OCI-LY7 (cell line): ENCODE results near the gene CHST11. TPM values are rescaled to one million over a fixed set of nuclear protein-coding genes. Genes with fewer than 3 reads are reported as not detected.
A peak's percentile ranks its signal among the peaks of the same experiment; 100 is the strongest.

Experiments
- BruUV-seq: library from RNA; stranded (reverse); fragments of 400-500 nt; replicated peaks from 2 replicates; lab custom pipeline; 2021; lab: Mats Ljungman, UMichigan
- CTCF ChIA-PET: fragments of 300-600 bp; sonication (Branson Sonifier 250); formaldehyde crosslinking; loops from one replicate; lab custom pipeline; 2022; ENCODE audit warnings: antibody characterized with exemption; ENCODE audit not compliant: unreplicated experiment; lab: Charles Lee
- POLR2A ChIA-PET: fragments of 300-600 bp; sonication (Branson Sonifier 250); formaldehyde crosslinking; loops from one replicate; lab custom pipeline; 2022; ENCODE audit warnings: antibody characterized with exemption; lab: Charles Lee
- DNase-seq: peaks from one replicate; pipeline ENCODE4 v3.0.0-alpha.2; 2015; ENCODE audit warnings: low spot score
- H2AFZ ChIP-seq: fragments of 200-600 bp; sonication (generic), shearing (Covaris generic); 2 replicates; pipeline ENCODE4 v1.6.1; 2014; ENCODE audit warnings: mild to moderate bottlenecking, antibody characterized with exemption, low read length, moderate library complexity
- H3K27ac ChIP-seq: fragments of 200-600 bp; sonication (generic); 2 replicates; pipeline ENCODE4 v1.5.1; 2014; ENCODE audit warnings: mixed run types, low read depth, mild to moderate bottlenecking, moderate library complexity, low read length, inconsistent platforms; ENCODE audit not compliant: poor library complexity, severe bottlenecking
- H3K36me3 ChIP-seq: fragments of 200-600 bp; sonication (generic); 2 replicates; pipeline ENCODE4 v1.6.1; 2014; ENCODE audit warnings: mild to moderate bottlenecking, antibody characterized with exemption, low read length, moderate library complexity, mixed read lengths; ENCODE audit not compliant: insufficient read depth
- H3K4me1 ChIP-seq: fragments of 200-600 bp; sonication (generic); 2 replicates; pipeline ENCODE4 v1.5.1; 2014; ENCODE audit warnings: mild to moderate bottlenecking, low read length; ENCODE audit not compliant: insufficient read depth, poor library complexity, severe bottlenecking
- H3K4me2 ChIP-seq: fragments of 200-600 bp; sonication (generic); 2 replicates; pipeline ENCODE4 v1.6.1; 2014; ENCODE audit warnings: mild to moderate bottlenecking, low read length
- H3K4me3 ChIP-seq: fragments of 200-600 bp; sonication (generic); 2 replicates; pipeline ENCODE4 v1.5.1; 2014; ENCODE audit warnings: mild to moderate bottlenecking, low read depth, low read length; ENCODE audit not compliant: poor library complexity, severe bottlenecking
- H3K79me2 ChIP-seq: fragments of 200-600 bp; sonication (generic); 2 replicates; pipeline ENCODE4 v1.6.1; 2016; ENCODE audit warnings: low read depth, mild to moderate bottlenecking, low read length, moderate library complexity, mixed read lengths; ENCODE audit not compliant: insufficient read depth
- H3K9me2 ChIP-seq: fragments of 200-600 bp; sonication (generic); 2 replicates; pipeline ENCODE4 v1.6.1; 2016; ENCODE audit warnings: mild to moderate bottlenecking, low read length, mixed read lengths; ENCODE audit not compliant: insufficient read depth
- H3K9me3 ChIP-seq: fragments of 200-600 bp; sonication (generic); 2 replicates; pipeline ENCODE4 v1.6.1; 2014; ENCODE audit warnings: mild to moderate bottlenecking, mixed run types, low read length, mixed read lengths
- H4K20me1 ChIP-seq: fragments of 200-600 bp; sonication (generic); 2 replicates; pipeline ENCODE4 v1.6.1; 2014; ENCODE audit warnings: mild to moderate bottlenecking, antibody characterized with exemption, low read length, moderate library complexity, mixed read lengths; ENCODE audit not compliant: insufficient read depth
- EZH2phosphoT487 ChIP-seq: fragments of 200-600 bp; sonication (generic); IDR thresholded peaks from 2 replicates; pipeline ENCODE4 v1.6.1; 2018; ENCODE audit warnings: low read depth, borderline replicate concordance, mild to moderate bottlenecking, mixed run types, antibody characterized with exemption, low read length, moderate library complexity, mixed read lengths
- intact Hi-C: fragments of 100-400 bp; cut with micrococcal nuclease; formaldehyde crosslinking; loops from one replicate; pipeline ENCODE4 v1.10.0; 2022; ENCODE audit not compliant: unreplicated experiment
- total RNA-seq, 2 experiments: library from RNA; depleted of rRNA in 1 of 2; stranded (reverse); fragments of >200 nt in 1 of 2; shearing (Covaris generic) in 1 of 2; gene quantifications; 2 replicates each; pipeline ENCODE4 v1.2.3, GENCODE V29; 2014 to 2022
- TF ChIP-seq, protein P1 (sequence below): fragments of 200-600 bp; sonication (generic); conservative IDR thresholded peaks from 2 replicates; pipeline ENCODE4 v1.5.1; 2014; ENCODE audit warnings: mild to moderate bottlenecking, antibody characterized with exemption, low read length, moderate library complexity, mixed read lengths

CHST11 gene
- total RNA-seq, 2 experiments from 2014 or later: 15.2 to 41.6 TPM

GRCh38 chr12:104604070-104604994 lies 147.6 kb downstream of the CHST11 start:
- no peaks in the 10 kb centered on the region for H4K20me1 ChIP-seq
- H2AFZ ChIP-seq: no peak overlapping the region; the same call in 1 of the 2 replicates
- intact Hi-C loops: loop anchor here (1.0 kb wide), 1 partner anchor 21 kb away; no protein-coding TSS in a partner anchor
- H3K36me3 ChIP-seq: peaks cover 9% of the 10 kb centered on the region; the same call in 1 of the 2 replicates
- ChIA-PET CTCF (interaction anchor here (1.1 kb wide), 1 partner anchor 21 kb away, joined by 8 read pairs; no protein-coding TSS in a partner anchor), POLR2A (interaction anchor here (0.6 to 2.7 kb wide), 15 partner anchors 10 to 771 kb away, joined by 3 to 22 read pairs (median 3); no protein-coding TSS in a partner anchor)
- BruUV-seq: no TSS peak
- no peaks in the 10 kb centered on the region for H3K9me2 ChIP-seq
- H3K9me3 ChIP-seq: no peaks in the 10 kb centered on the region
- peak overlapping the region; percentile 70 for H3K4me2 ChIP-seq
- TF ChIP-seq, protein P1, sequence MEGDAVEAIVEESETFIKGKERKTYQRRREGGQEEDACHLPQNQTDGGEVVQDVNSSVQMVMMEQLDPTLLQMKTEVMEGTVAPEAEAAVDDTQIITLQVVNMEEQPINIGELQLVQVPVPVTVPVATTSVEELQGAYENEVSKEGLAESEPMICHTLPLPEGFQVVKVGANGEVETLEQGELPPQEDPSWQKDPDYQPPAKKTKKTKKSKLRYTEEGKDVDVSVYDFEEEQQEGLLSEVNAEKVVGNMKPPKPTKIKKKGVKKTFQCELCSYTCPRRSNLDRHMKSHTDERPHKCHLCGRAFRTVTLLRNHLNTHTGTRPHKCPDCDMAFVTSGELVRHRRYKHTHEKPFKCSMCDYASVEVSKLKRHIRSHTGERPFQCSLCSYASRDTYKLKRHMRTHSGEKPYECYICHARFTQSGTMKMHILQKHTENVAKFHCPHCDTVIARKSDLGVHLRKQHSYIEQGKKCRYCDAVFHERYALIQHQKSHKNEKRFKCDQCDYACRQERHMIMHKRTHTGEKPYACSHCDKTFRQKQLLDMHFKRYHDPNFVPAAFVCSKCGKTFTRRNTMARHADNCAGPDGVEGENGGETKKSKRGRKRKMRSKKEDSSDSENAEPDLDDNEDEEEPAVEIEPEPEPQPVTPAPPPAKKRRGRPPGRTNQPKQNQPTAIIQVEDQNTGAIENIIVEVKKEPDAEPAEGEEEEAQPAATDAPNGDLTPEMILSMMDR: no peak; the same call in 1 of the 2 replicates
- no peak for TF ChIP-seq EZH2phosphoT487
- peak; percentile 88 for DNase-seq
- peaks cover 19% of the 10 kb centered on the region; the same call in 1 of the 2 replicates for H3K79me2 ChIP-seq
- H3K4me1 ChIP-seq: peaks cover 49% of the 10 kb centered on the region
- peak overlapping the region; percentile 38 for H3K4me3 ChIP-seq
- H3K27ac ChIP-seq: peak overlapping the region; percentile 84

GRCh38 chr12:104604995-104605675 lies 148.4 kb downstream of the CHST11 start:
- no peaks in the 10 kb centered on the region for H3K9me3 ChIP-seq
- intact Hi-C loops: loop anchor here (1.0 kb wide), 1 partner anchor 22 kb away; no protein-coding TSS in a partner anchor
- BruUV-seq: no TSS peak
- no peaks in the 10 kb centered on the region for H4K20me1 ChIP-seq
- peaks cover 9% of the 10 kb centered on the region; the same call in 1 of the 2 replicates for H3K36me3 ChIP-seq
- POLR2A ChIA-PET: interaction anchor here (0.7 to 2.7 kb wide), 7 partner anchors 14 to 145 kb away, joined by 3 to 22 read pairs (median 4); no protein-coding TSS in a partner anchor
- TF ChIP-seq, protein P1: no peak
- no peak for TF ChIP-seq EZH2phosphoT487
- H3K4me1 ChIP-seq: peaks cover 49% of the 10 kb centered on the region
- CTCF ChIA-PET: no interaction called here
- H3K9me2 ChIP-seq: no peaks in the 10 kb centered on the region
- H2AFZ ChIP-seq: no peak overlapping the region
- H3K4me2 ChIP-seq: peak overlapping the region; percentile 70
- H3K27ac ChIP-seq: peak overlapping the region; percentile 84
- no peak for DNase-seq
- peaks cover 17% of the 10 kb centered on the region; the same call in 1 of the 2 replicates for H3K79me2 ChIP-seq
- peak overlapping the region; percentile 38 for H3K4me3 ChIP-seq
